ENCODE data around the gene CREB3L4. TPM values are rescaled to one million over a fixed set of nuclear protein-coding genes. Genes with fewer than 3 reads are reported as not detected.
"Not testable (repeated sequence)": the region's sequence is repeated elsewhere in the genome, so short reads cannot be mapped to it uniquely, and the experiment has no call there.

Gene CREB3L4
- total RNA-seq, 1 donor from 2014 or later = 4.9 TPM

- ATAC-seq = no peak
- no peak for DNase-seq (ENCODE audit: missing footprints)
- intact Hi-C loops (cut with DNase I) = no loop called here
Observed at GRCh38 chr1:154012129-154012528, 44.4 kb downstream of the CREB3L4 start.

GRCh38 chr1:154012543-154012942 is 44.8 kb downstream of the CREB3L4 start:
- intact Hi-C loops (cut with DNase I); ATAC-seq; DNase-seq (ENCODE audit: missing footprints): not testable (repeated sequence)

GRCh38 chr1:154014154-154014907 is 46.6 kb downstream of the CREB3L4 start:
- ATAC-seq (no peak), DNase-seq (ENCODE audit: missing footprints) (no peak)
- intact Hi-C loops (cut with DNase I) = no loop called here

GRCh38 chr1:154019269-154019668 is 51.6 kb downstream of the CREB3L4 start:
- no peak for DNase-seq (ENCODE audit: missing footprints)
- intact Hi-C loops (cut with DNase I) = no loop called here
- ATAC-seq = no peak

- intact Hi-C loops (cut with DNase I) = no loop called here
- ATAC-seq (no peak), DNase-seq (ENCODE audit: missing footprints) (no peak)
Observed at GRCh38 chr1:154019940-154020339, 52.2 kb downstream of the CREB3L4 start.

Small RNA genes lying within 50 kb of the gene (microRNA-seq; reads per million reads assigned to microRNA genes)
- not detected for gene MIR6737

Other genes with a start within 250 kb of the CREB3L4 start
- gene INTS3, start 239.9 kb upstream of the CREB3L4 start, total RNA-seq = 33.0 TPM
- gene SLC27A3, start 192.5 kb upstream of the CREB3L4 start, total RNA-seq = 13.5 TPM
- 35.3 TPM for gene GATAD2B, start 44.9 kb upstream of the CREB3L4 start, total RNA-seq
- gene DENND4B, start 21.2 kb upstream of the CREB3L4 start, total RNA-seq = 51.6 TPM
- 19.3 TPM for gene CRTC2, start 9.3 kb upstream of the CREB3L4 start, total RNA-seq
- gene SLC39A1, start 4.4 kb upstream of the CREB3L4 start, total RNA-seq = 48.9 TPM
- gene JTB, start 9.8 kb downstream of the CREB3L4 start, total RNA-seq = 76.8 TPM
- 61.4 TPM for gene RAB13, start 18.4 kb downstream of the CREB3L4 start, total RNA-seq
- gene RPS27, start 22.9 kb downstream of the CREB3L4 start, total RNA-seq = 984 TPM
- 0.30 TPM for gene NUP210L, start 187.2 kb downstream of the CREB3L4 start, total RNA-seq
- 102 TPM for gene TPM3, start 224.2 kb downstream of the CREB3L4 start, total RNA-seq
- gene CFAP141, start 238.4 kb downstream of the CREB3L4 start, total RNA-seq = not detected